Nephron progenitor cell (in vitro differentiated cells): ENCODE results near the gene PCDHA3.
"Not testable (repeated sequence)": the region's sequence is repeated elsewhere in the genome, so short reads cannot be mapped to it uniquely, and the experiment has no call there.

Experiments
- DNase-seq: peaks from one replicate; pipeline ENCODE4 v3.0.0; 2021
- H3K27ac Mint-ChIP-seq: 2 replicates; pipeline ENCODE4 v1.8.0; 2021; ENCODE audit warnings: mild to moderate bottlenecking, moderate library complexity, mixed read lengths
- H3K27me3 Mint-ChIP-seq: 2 replicates; pipeline ENCODE4 v1.8.0; 2021; ENCODE audit warnings: mild to moderate bottlenecking, low read depth, mixed read lengths; ENCODE audit not compliant: poor library complexity
- H3K36me3 Mint-ChIP-seq: 2 replicates; pipeline ENCODE4 v1.8.0; 2021; ENCODE audit warnings: low read depth, mixed read lengths
- H3K4me1 Mint-ChIP-seq: 2 replicates; pipeline ENCODE4 v1.8.0; 2021; ENCODE audit warnings: mixed read lengths
- H3K4me3 Mint-ChIP-seq: 2 replicates; pipeline ENCODE4 v1.8.0; 2021; ENCODE audit warnings: mild to moderate bottlenecking, moderate library complexity, mixed read lengths
- H3K9me3 Mint-ChIP-seq: 2 replicates; pipeline ENCODE4 v1.8.0; 2021; ENCODE audit warnings: mild to moderate bottlenecking, moderate library complexity, mixed read lengths
- TF ChIP-seq, protein P1 (sequence below): fragments of 200-600 bp; sonication (generic); IDR thresholded peaks from 2 replicates; pipeline ENCODE4 v1.5.0; 2021; ENCODE audit warnings: antibody characterized with exemption

PCDHA3 gene

GRCh38 chr5:140796718-140797095, 4.2 kb upstream of the PCDHA3 start:
- DNase-seq: no peak
- no peaks in the 10 kb centered on the region for H3K4me1 Mint-ChIP-seq
- peaks cover 84% of the 10 kb centered on the region for H3K9me3 Mint-ChIP-seq
- H3K27me3 Mint-ChIP-seq: no peaks in the 10 kb centered on the region
- no peak overlapping the region for H3K27ac Mint-ChIP-seq
- peaks cover 67% of the 10 kb centered on the region for H3K36me3 Mint-ChIP-seq
- TF ChIP-seq, protein P1, sequence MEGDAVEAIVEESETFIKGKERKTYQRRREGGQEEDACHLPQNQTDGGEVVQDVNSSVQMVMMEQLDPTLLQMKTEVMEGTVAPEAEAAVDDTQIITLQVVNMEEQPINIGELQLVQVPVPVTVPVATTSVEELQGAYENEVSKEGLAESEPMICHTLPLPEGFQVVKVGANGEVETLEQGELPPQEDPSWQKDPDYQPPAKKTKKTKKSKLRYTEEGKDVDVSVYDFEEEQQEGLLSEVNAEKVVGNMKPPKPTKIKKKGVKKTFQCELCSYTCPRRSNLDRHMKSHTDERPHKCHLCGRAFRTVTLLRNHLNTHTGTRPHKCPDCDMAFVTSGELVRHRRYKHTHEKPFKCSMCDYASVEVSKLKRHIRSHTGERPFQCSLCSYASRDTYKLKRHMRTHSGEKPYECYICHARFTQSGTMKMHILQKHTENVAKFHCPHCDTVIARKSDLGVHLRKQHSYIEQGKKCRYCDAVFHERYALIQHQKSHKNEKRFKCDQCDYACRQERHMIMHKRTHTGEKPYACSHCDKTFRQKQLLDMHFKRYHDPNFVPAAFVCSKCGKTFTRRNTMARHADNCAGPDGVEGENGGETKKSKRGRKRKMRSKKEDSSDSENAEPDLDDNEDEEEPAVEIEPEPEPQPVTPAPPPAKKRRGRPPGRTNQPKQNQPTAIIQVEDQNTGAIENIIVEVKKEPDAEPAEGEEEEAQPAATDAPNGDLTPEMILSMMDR: no peak
- no peak overlapping the region for H3K4me3 Mint-ChIP-seq

- Mint-ChIP-seq H3K9me3 (peaks cover 81% of the 10 kb centered on the region), H3K27ac (no peak overlapping the region), H3K4me1 (no peaks in the 10 kb centered on the region), H3K36me3 (peaks cover 72% of the 10 kb centered on the region), H3K4me3 (no peak overlapping the region), H3K27me3 (no peaks in the 10 kb centered on the region)
- TF ChIP-seq, protein P1: no peak
- no peak for DNase-seq
Observed at GRCh38 chr5:140801494-140801841, 611 bp downstream of the PCDHA3 start.

DNA sequence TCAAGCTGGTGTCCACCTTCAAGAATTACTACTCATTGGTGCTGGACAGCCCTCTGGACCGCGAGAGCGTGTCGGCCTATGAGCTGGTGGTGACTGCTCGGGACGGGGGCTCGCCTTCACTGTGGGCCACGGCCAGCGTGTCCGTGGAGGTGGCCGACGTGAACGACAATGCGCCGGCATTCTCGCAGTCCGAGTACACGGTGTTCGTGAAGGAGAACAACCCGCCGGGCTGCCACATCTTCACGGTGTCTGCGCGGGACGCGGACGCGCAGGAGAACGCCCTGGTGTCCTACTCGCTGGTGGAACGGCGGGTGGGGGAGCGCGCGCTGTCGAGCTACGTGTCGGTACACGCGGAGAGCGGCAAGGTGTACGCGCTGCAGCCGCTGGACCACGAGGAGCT, 1.5 kb downstream of the PCDHA3 start:
- peaks cover 68% of the 10 kb centered on the region for H3K36me3 Mint-ChIP-seq
- DNase-seq: not testable (repeated sequence)

GRCh38 chr5:140802781-140803271, 2.0 kb downstream of the PCDHA3 start:
- no peaks in the 10 kb centered on the region for H3K4me1 Mint-ChIP-seq
- no peaks in the 10 kb centered on the region for H3K27me3 Mint-ChIP-seq
- H3K36me3 Mint-ChIP-seq: peaks cover 70% of the 10 kb centered on the region
- no peak for DNase-seq
- peaks cover 80% of the 10 kb centered on the region for H3K9me3 Mint-ChIP-seq
- no peak overlapping the region for H3K4me3 Mint-ChIP-seq
- TF ChIP-seq, protein P1: no peak
- no peak overlapping the region for H3K27ac Mint-ChIP-seq

More for the DNA sequence above, 1.5 kb downstream of the PCDHA3 start:
- not testable (repeated sequence) for H3K27me3 Mint-ChIP-seq, H3K27ac Mint-ChIP-seq, H3K4me1 Mint-ChIP-seq, H3K4me3 Mint-ChIP-seq
- H3K9me3 Mint-ChIP-seq: peaks cover 80% of the 10 kb centered on the region

GRCh38 chr5:140806834-140807775, 6.2 kb downstream of the PCDHA3 start, which contains the start of gene PCDHA4:
Gene PCDHA4 (plus strand): TSS chr5:140807068.
- no peaks in the 10 kb centered on the region for H3K27me3 Mint-ChIP-seq
- no peak within 1 kb of the TSS for H3K27ac Mint-ChIP-seq
- peak; percentile 73 for DNase-seq
- H3K36me3 Mint-ChIP-seq: peaks cover 78% of the 10 kb centered on the region
- H3K9me3 Mint-ChIP-seq: peaks cover 87% of the 10 kb centered on the region
- H3K4me1 Mint-ChIP-seq: no peaks in the 10 kb centered on the region
- TF ChIP-seq, protein P1: peak; percentile 49
- H3K4me3 Mint-ChIP-seq: peak within 1 kb of the TSS; percentile 93

- DNase-seq, H3K27ac Mint-ChIP-seq, H3K27me3 Mint-ChIP-seq, H3K4me1 Mint-ChIP-seq: not testable (repeated sequence)
- Mint-ChIP-seq H3K4me3 (peak overlapping the region; percentile 93), H3K9me3 (peaks cover 88% of the 10 kb centered on the region), H3K36me3 (peaks cover 83% of the 10 kb centered on the region)
Observed at GRCh38 chr5:140808241-140808888, 7.5 kb downstream of the PCDHA3 start.
